ENCODE measurements around the gene SGCB.
"Not testable (repeated sequence)": the region's sequence is repeated elsewhere in the genome, so short reads cannot be mapped to it uniquely, and the experiment has no call there.

The SGCB gene, protein sequence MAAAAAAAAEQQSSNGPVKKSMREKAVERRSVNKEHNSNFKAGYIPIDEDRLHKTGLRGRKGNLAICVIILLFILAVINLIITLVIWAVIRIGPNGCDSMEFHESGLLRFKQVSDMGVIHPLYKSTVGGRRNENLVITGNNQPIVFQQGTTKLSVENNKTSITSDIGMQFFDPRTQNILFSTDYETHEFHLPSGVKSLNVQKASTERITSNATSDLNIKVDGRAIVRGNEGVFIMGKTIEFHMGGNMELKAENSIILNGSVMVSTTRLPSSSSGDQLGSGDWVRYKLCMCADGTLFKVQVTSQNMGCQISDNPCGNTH

DNA sequence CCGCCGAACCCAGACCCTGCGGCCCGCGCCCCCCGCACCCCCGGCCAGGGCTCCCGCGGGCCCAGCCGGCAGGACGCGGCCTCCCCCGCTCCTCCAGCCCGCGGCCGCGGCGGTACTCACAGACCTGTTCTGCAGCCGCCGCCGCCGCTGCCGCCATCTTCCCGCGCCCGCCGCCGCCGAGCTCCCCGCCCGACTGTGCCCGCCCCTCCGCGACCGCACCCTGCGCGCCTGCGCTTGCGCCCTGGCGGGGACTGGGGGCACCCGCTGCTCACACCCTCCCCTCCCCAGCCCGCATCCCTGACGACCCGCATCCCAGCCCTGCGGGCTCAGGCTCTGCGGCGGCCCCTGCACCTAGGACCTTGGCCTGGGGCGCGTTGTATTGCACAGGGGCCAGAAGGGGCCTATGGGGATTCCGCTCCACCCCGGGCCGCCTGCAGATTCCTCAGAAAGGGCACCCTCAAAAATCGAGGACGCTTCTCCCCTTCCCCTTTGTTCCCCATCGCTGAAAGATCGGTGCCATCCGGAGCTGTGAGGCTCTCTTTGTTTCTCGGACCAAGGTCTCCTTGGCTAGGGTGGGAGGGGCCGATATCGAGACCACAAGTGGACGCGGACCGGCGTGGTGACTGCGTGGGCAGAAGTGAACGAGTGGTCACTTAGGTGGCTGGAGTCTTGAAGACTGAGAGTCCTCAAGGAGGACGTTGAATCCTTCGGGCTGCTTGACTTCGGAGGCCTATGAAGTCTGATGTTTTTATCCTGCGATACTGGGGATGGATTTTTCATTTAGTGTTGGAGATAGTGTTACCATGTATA is at the start of gene SGCB:
Gene SGCB (minus strand): TSS at position 197 of the 810 bp plus-strand sequence. CDS start 40 bp downstream, at position 157.
- peak; percentile 60 for DNase-seq (ENCODE audit: low read depth)

DNA sequence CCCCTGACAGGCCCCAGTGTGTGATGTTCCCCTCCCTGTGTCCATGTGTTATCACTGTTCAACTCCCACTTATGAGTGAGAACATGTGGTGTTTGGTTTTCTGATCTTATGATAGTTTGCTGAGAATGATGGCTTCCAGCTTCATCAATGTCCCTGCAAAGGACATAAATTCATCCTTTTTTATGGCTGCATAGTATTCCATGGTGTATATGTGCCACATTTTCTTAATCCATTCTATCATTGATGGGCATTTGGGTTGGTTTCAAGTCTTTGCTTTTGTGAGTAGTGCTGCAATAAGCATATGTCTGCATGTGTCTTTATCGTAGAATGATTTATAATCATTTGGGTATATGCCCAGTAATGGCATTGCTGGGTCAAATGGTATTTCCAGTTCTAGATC is 48.3 kb upstream of the SGCB start:
- not testable (repeated sequence) for DNase-seq (ENCODE audit: low read depth)

DNA sequence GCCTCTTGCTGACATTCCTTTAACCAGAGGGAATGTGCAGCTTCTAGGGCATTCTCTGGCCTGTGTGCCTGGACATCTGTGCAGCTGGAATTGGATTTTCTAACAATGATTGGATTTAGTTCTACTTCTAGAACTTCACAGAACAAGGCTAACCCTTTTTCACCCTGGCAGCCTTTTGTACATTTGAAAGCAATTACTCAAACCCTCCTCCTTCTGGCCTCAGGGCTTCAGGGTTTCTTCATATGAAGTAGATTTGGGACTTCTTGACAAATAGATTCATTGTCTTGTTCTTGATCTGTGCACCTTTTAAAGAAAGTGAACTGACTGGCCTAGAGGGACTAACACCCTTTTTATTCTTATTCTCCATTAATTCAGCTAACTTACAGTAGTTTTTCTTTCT is 43.1 kb upstream of the SGCB start:
- DNase-seq (ENCODE audit: low read depth) = no peak

DNA sequence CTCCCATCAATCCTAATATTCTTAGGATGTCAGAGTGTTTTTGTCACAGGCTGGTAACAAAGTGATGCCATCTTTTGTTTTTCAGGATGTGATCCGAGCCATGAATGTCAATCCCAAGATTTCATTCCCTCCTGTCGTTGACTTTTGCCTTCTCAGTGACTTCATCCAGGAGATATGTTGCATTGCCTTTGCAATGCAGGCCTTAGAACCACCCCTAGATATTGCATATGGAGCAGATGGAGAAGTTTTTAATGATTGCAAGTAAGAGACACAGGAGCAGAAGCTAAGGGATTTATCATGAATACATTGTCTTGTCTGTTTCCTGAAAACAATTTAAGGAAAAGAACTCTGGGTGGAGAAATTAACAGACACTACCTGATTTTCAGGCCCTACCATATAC is 41.6 kb upstream of the SGCB start:
- DNase-seq (ENCODE audit: low read depth) = no peak

DNA sequence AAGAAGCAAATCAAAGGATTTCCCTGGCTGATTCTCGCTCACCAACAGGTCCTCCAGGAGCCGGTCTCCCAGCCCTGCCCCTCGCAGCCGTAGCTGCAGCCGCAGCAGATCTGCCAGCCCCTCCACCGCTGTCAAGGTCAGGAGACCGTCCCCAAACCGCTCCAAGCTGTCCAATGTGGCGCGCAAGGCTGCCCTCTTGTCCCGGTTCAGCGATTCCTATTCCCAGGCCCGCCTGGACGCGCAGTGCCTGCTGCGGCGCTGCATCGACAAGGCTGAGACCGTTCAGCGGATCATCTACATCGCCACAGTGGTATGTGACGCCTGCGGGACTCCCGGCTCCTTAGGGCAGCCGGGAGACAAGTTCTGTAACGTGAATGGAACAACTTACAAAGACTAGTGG is 38.6 kb upstream of the SGCB start:
- no peak for DNase-seq (ENCODE audit: low read depth)

DNA sequence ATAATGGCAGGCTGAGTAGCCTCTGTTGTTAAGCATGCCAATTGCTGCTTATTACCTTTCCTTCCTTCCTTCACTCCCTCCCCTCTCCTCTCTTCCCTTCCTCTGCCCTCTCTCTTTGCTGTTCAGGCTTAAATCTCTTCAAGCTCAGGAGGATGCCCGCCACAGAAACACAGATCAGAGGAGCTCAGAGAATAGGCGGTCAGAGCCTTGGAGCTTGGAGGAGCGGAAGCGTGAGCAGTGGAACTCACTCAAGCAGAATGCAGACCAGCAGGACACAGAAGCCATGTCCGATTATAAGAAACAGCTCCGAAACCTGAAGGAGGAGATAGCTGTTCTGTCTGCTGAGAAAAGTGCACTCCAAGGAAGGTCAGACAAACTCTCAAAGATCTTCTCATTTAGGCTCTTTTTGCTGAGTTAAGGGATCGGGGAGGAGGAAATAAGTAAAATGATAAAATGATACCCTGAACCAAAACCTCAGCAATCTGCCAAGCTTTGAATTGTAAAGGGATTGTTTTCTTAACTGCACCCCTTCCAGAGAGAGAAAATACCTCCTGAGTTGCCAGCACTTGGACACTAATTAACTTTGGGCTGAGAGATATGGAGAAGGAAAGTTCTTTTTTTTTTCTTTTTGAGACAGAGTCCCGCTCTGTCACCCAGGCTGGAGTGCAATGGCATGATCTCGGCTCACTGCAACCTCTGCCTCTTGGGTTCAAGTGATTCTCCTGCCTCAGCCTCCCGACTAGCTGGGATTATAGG is 33.9 kb upstream of the SGCB start:
- no peak for DNase-seq (ENCODE audit: low read depth)

DNA sequence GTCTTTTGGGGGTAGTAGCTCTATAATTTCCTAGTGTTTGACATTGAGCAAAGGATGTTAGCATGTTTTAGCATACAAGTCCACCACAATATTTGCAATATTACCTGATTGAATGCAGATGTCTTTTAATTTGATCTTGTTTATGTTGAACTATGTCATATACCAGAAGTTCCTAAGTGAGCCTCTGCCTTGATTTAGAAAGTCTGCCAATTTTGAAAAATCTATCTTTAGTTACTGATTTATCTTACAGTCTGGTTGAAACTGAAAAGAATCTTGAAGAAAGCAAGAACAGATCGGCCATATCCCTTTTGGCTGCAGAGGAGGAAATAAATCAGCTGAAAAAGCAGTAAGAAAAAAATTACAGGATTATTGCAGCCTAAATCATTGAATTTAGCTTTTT is 31.5 kb upstream of the SGCB start:
- DNase-seq (ENCODE audit: low read depth) = no peak

DNA sequence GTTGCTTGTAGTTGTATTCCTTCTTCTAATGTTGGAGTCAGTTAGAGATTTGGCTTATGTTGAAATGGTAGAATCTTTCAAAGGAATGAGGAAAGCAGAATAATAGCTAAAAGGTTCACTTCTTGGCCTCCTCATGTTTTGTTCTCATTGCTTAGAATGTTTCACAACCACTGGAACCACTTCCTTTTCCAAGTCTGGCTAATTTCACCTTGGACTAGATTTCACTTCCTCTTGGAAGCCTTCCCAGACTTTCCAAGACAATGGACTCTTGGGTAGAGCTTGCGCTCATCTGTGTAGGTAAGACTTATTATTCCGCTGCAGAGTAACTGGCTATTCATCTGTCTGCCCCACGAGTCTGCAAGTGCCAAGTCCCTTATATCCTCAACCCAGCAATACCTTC is 21.3 kb upstream of the SGCB start:
- no peak for DNase-seq (ENCODE audit: low read depth)

DNA sequence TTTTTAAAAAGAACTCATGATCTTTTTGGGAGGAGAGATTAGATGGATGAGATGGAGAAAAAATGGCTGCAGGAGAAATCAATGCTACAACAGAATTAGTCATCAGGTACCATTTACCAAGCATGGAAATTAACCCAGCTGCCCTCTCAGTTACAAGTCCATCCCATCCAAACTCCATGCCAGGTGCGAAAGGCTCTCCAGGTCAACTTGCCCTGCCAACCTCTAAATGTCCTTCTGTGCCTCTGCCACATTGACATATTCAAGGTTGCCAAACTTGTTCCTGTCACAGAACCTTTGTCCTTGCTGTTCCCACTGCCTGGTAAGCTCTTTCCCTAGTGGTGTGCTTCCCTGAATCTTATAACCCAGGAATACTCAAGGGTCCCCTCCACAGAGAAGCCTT is 20.2 kb upstream of the SGCB start:
- no peak for DNase-seq (ENCODE audit: low read depth)

DNA sequence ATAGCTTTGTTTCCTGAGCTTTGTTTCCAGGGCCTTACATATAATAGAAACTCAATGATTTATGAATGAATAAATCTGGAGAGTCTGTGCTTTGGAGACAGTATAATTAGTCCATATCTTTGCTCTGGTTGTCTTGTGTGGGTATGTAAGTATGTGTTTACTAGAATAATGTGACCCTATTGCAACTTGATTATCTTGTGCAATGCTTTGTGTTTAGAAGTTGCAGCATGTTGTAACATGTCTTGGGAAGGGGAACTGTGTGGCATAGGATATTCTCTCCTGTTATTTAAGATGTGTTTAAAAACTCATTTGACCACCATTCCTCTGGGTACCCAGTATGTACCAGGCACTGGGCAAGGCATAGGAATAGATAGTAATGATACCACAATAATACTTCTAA is 19.1 kb upstream of the SGCB start:
- DNase-seq (ENCODE audit: low read depth) = no peak

DNA sequence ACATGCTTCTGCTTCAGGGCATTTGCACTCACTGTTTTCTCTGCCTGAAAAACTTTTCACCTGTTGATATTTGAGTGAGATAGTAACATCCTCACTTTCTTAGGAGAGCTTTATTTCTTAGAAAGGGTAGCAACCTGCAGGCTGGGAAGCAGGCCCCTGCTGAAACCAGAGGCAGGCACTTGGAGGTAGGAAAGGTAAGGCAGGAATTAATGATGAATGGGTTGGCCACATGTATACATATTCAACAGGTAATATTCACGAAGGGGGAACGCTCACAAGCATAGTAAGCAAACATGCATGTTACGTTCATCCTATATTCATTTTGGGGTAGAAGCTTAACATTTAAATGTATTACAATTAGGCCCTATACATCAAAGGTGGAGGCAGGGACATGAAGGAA is 16.2 kb upstream of the SGCB start:
- DNase-seq (ENCODE audit: low read depth) = no peak

DNA sequence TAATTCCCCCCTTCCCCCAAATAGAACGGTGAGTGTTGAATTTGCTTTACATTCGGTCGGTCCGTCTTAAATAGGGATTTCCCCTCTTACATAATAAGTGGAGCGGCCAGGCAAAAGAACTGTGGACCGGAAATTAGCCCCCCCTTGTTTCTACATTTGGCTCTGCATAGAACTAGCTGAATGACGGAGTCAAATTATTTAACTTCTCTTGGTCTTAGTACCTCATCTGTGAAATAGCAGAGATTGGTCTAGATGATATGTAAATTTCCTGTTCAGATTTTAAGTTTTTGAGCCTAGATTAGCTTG is 14.3 kb upstream of the SGCB start:
- DNase-seq (ENCODE audit: low read depth) = no peak

DNA sequence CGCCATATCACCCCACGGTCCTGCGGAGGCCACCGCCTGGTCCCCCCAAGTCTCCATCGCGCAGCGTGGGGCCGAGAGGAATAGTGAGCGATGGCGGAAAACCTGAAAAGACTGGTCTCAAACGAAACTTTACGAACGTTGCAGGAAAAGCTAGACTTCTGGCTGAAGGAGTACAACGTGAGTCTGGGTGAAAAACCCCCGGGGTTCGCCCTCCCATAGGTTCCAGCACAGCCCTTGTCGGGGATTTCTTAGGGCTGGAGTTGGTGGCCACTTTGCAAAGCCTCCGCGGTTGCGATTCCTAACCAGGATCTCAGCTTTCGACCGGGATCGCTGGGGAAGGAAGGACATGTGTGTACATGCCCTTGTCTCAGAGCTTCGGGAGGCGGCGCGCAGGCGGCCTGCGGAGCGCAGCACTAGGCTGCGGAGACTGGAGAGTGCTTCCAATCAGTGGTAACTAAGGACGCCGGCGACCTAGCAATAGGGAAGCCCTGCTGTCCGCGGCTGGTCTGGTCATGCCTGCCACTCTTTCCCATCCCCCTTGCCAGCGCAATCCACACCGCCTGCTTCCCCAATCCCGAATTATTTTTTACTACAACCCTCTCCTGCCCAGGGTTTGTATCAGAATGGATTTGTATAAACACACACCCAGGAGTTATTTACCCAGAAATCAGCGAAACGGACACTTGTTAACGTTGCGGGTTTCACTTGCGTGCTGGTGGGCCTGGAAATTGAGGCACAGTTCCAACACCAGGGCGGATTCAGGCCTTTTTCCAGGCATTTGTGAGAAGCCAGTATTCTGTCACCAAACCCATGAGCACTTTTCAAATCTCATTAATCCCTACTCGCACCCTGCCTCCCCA is 13.7 kb upstream of the SGCB start:
- DNase-seq (ENCODE audit: low read depth) = no peak

DNA sequence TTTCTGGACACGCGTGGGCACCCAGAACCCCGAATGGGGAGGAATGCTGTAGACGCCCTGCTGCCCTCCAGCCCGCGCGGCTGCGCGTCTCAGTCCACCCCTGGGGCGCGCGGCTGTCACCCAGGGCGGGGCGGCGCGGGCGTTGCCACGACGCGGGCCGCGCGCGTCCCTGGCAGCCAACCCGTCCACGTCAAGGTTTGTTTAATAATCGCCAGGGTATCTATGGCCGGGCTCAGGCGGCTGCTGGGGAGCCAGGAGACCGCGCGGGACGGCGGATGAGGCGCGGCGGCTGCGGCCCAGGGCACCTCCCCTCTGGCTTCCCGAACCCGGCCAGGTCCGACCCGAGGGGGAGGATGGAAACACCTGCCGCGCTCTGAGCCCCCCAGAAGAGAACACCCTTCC is 13.1 kb upstream of the SGCB start, which contains the start of gene SPATA18:
Gene SPATA18 (plus strand): TSS at position 92 of the 402 bp plus-strand sequence. CDS start 401 bp downstream, outside the sequence.
- DNase-seq (ENCODE audit: low read depth) = no peak

DNA sequence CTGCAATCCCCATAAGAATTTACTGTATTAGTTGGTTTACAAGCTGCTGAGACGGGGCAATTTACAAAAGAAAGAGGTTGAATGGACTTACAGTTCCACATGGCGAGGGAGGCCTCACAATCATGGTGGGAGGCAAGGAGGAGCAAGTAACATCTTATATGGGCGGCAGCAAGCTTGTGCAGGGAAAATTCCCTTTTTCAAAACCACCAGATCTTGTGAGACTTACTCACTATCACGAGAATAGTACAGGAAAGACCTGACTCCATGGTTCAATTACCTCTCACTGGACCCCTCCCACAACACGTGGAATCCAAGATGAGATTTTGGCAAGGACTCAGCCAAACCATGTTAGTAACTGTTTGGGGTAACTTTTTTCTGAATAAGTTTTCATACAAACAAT is 11.2 kb upstream of the SGCB start:
- DNase-seq (ENCODE audit: low read depth) = no peak

DNA sequence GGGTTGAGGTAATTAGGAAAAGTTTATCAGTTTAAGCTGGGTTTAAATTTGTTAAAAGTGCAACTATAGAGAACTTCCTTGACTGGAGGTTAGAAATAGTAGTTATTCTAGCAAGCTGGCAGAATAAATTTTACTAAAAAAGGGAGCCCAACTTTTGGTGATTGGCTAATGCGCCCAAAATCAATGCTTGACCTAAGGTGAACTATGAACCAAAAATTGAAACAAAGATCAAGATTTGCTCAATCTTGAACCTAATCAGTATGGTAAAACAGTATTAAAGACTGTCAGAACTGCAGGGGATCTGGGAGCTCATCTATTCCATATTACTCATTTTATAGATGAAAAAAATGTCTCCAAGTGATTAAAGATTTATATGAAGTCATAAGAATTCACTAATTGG is 6.9 kb upstream of the SGCB start:
- DNase-seq (ENCODE audit: low read depth) = no peak

DNA sequence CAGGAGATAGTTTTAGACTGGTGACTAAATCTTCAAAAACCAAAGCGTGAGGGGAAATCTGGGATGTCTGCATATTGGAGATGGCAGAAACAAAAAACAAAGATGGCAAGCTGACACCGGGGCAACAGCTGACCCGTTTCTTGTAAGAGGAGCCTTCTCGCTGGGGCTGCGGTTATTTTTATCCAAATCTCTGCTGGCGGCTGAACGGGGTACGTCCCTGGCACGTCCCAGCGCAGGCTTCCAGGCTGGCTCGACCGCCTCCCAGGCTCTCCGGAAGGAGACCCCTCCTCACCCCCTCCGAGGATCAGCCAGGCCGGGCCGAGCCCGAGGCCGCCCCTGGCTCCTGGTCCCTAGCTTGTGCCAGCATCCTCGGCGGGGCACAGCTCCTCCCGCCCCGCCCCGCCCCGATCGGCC is 403 bp downstream of the SGCB start:
- DNase-seq (ENCODE audit: low read depth) = no peak

DNA sequence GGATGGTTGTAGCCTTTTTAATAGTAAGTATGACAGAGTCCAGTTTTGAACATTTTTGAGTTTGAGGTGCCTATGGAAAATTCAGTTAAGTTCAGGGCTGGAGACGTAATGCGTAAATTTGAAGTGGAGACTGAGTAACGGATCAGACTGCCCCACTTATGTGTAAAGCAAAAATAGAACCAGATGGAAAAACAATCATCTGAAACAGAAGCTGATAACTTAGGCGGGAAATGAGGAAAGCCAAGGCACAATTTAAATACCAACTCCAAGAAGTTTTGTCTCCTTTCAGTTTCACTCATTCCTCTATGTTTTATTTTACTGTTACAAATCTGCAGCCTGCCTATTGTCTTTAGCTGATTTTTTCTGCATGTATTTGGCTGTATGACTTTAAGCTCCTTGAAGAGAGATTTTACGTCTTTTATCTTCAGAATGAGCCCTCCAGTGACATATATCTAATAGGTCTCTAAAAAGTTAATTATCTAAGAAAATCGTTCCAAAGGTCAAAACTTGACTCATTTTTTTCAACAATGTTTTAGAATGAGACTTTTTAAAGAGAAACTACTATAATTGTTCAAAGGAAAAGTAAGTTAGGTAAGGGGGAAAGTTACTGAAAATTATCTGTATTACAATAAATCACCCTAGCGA is 1.1 kb downstream of the SGCB start:
- no peak for DNase-seq (ENCODE audit: low read depth)

DNA sequence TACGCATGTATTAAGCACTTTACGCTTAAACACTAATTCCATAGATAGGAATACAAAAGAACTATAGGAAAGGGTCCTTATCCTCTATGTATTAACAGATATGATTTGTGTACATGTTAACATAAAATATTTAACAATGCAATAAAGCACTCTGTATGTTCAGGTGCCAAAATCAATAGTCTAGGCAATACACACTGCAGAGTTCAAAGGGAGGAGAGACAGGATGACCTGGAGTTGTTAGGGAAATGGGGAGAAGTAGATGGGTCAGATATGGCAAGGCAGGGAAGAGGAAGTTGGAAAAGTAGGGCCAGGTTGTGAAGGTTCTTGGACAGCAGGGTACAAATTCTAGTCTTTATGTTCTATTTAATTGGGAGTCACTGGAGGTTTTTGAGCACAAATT is 2.9 kb downstream of the SGCB start:
- DNase-seq (ENCODE audit: low read depth) = no peak

DNA sequence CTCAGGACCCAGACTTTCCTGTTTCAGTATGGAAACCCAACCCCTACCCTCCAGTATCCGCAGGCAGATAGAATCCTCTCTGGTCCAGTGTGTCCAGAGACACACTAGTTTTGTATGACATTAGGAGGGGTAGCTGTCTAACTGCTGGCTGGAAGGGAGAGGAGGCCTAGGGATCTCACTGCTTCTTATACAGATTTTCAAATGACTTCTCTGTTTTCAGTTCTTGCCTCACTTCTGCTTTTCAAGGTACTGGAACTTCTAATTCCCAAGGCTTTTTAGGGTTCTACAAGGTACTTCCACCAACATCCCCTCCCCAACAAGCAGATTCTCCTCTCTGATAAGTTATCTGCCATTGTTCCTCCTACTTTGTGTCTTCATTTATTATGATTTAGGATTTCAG is 6.1 kb downstream of the SGCB start:
- DNase-seq (ENCODE audit: low read depth) = no peak

DNA sequence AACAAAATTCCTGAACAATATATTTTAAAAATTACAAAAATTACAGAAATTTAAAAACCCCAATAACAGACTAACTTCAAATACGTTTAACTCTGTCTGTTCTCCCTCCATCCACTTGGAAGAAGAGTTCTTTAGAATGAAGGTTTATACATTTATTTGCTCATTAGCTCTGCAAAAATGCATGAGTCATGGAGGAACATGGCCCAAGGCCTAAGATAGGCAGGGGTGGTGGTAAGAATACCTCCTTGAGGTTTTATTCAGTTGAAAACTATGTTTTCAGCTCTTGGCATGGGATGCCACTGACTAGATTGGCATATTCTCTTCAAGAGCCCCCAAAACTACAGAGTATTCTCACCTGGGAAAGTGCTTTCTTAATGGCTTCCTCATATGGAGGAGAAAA is 9.1 kb downstream of the SGCB start:
- no peak for DNase-seq (ENCODE audit: low read depth)
